Mucosa of descending colon (tissue), 3 donors: Measurements from ENCODE around the gene SPPL2C. TPM values are rescaled to one million over a fixed set of nuclear protein-coding genes. Genes with fewer than 3 reads are reported as not detected.

Source experiments
- ATAC-seq: fragments of 200-7000 bp; cut with Tn5 transposase; one replicate; pipeline ENCODE4 v1.9.1; 2020; ENCODE audit warnings: mild to moderate bottlenecking, moderate library complexity
- DNase-seq, 3 donors: peaks; one replicate each; pipeline ENCODE4 v3.0.0-alpha.2; 2020
- H3K36me3 ChIP-seq: fragments of 200-600 bp; one replicate; pipeline ENCODE4 v1.8.0; 2021; ENCODE audit warnings: low read depth, mild to moderate bottlenecking
- H3K4me1 ChIP-seq: fragments of 200-600 bp; one replicate; pipeline ENCODE4 v1.8.0; 2021; ENCODE audit warnings: low read depth, mild to moderate bottlenecking
- H3K4me3 ChIP-seq: fragments of 200-600 bp; one replicate; pipeline ENCODE4 v1.8.0; 2021; ENCODE audit warnings: mild to moderate bottlenecking
- H3K9me3 ChIP-seq: fragments of 200-600 bp; one replicate; pipeline ENCODE4 v1.8.0; 2021; ENCODE audit warnings: mild to moderate bottlenecking
- CTCF ChIP-seq: fragments of 200-600 bp; IDR thresholded peaks from one replicate; pipeline ENCODE4 v1.8.0; 2022; ENCODE audit warnings: antibody characterized with exemption, mild to moderate bottlenecking
- intact Hi-C, 2 donors: fragments of 100-400 bp; cut with DNase I in 1 of 2; cut with micrococcal nuclease in 1 of 2; formaldehyde crosslinking; loops; one replicate each; pipeline versions ENCODE4 v1.11.0 to v1.11.1; 2022; cut with DNase I, micrococcal nuclease
- total RNA-seq, 3 donors: library from RNA; stranded (reverse); fragmentation: NEBNext Ultra II Directional in 2 of 3; extraction: Animal tissue kit (Norgen Biotek cat#: 25700) in 2 of 3; gene quantifications; one replicate each; pipeline versions ENCODE4 v1.2.1 to v1.2.4, GENCODE V29; 2021 to 2023
- donor health status: DM: no; HTN: no; CAD: no; lungs with moderate emphysema.
- donor health status: DM: no; HTN: no; CAD: no.
- donor health status: DM: no; HTN: yes; CAD: no.

The SPPL2C gene
- total RNA-seq, 3 donors from 2014 or later: not detected

DNA sequence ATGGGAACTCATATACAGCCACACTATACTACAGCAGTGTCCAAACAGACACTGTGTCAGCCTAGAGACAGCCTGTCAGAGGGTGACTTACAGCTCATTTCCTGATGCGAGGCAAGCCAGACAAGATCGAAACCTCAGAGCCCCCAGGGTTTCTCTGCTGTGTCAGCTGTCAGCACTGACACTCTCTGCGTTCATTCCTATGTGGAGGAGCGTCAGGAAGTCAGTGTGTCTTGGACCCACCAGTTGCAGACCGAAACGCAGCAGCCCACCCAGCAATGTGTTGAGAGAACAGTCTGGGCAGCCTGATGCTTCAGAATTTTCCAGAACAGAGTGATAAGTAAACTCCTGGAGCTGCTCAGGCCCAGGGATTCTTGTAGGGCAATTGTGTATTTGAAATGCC is 29.0 kb downstream of the SPPL2C start:
- ATAC-seq (no peak), DNase-seq (no peak)
- TF ChIP-seq CTCF: no peak
- Histone ChIP-seq H3K9me3 (no peaks in the 10 kb centered on the region), H3K4me1 (no peaks in the 10 kb centered on the region), H3K4me3 (no peak overlapping the region), H3K36me3 (no peaks in the 10 kb centered on the region)
- intact Hi-C loops: no loop called here

GRCh38 chr17:45874151-45874550 is 29.5 kb downstream of the SPPL2C start:
- ATAC-seq: no peak
- TF ChIP-seq CTCF: no peak
- H3K36me3 ChIP-seq: no peaks in the 10 kb centered on the region
- no peaks in the 10 kb centered on the region for H3K4me1 ChIP-seq
- no peak for DNase-seq
- no peaks in the 10 kb centered on the region for H3K9me3 ChIP-seq
- intact Hi-C loops: no loop called here
- H3K4me3 ChIP-seq: no peak overlapping the region

DNA sequence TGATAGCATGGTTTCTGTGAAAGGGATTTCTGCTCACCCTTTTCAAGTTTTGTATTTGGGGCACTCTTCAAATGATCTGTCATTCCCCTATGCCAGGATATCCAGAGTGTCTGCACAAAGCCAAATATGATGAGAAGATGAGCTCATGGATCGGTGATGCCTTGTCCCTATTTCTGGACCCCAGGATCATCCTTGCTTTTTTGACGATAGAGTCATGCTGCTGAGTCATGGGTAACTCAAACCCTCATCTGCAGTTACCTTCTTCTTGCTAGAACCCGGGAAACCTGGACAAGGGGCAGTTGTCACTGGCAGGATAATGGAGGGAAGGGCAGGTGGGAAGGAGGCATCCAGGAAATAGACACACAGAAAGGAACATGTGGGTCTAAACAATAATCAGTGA is 31.9 kb downstream of the SPPL2C start:
- intact Hi-C loops: no loop called here
- TF ChIP-seq CTCF: no peak
- no peaks in the 10 kb centered on the region for H3K36me3 ChIP-seq
- no peak for DNase-seq
- H3K4me1 ChIP-seq: no peaks in the 10 kb centered on the region
- H3K9me3 ChIP-seq: no peaks in the 10 kb centered on the region
- no peak overlapping the region for H3K4me3 ChIP-seq
- ATAC-seq: no peak

DNA sequence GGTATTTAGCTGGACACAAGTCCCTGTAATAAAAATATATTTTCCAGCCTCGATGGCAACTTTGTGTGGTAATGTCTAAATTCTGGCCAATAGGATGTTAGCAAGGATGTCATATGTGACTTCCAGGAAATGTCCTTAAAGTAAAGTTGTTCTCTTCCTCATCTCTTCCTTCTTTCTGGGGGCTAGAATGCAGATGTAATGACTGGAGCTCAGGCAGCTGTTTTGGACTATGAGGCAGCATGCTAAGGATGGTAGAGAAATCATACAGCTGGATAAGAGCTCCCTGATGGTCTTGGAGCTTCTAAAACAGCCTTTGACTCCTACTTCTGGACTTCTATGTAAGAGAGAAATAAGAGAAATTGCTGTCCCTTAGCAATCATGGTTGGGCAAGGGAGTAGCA is 32.8 kb downstream of the SPPL2C start:
- H3K9me3 ChIP-seq: no peaks in the 10 kb centered on the region
- no peaks in the 10 kb centered on the region for H3K36me3 ChIP-seq
- H3K4me3 ChIP-seq: no peak overlapping the region
- no peaks in the 10 kb centered on the region for H3K4me1 ChIP-seq
- intact Hi-C loops: no loop called here
- ATAC-seq (no peak), DNase-seq (no peak)
- TF ChIP-seq CTCF: no peak

GRCh38 chr17:45883063-45883462 is 38.4 kb downstream of the SPPL2C start:
- intact Hi-C loops: no loop called here
- Histone ChIP-seq H3K4me1 (no peaks in the 10 kb centered on the region), H3K9me3 (no peaks in the 10 kb centered on the region), H3K36me3 (no peaks in the 10 kb centered on the region), H3K4me3 (no peak overlapping the region)
- ATAC-seq (no peak), DNase-seq (no peak)
- no peak for TF ChIP-seq CTCF

GRCh38 chr17:45886852-45887251 is 42.2 kb downstream of the SPPL2C start:
- Histone ChIP-seq H3K4me1 (no peaks in the 10 kb centered on the region), H3K9me3 (no peaks in the 10 kb centered on the region), H3K4me3 (no peak overlapping the region), H3K36me3 (no peaks in the 10 kb centered on the region)
- ATAC-seq (no peak), DNase-seq (no peak)
- TF ChIP-seq CTCF: no peak
- intact Hi-C loops: no loop called here
